Occipital lobe (tissue), 2 donors: Measurements from ENCODE around the gene C1orf232. TPM values are rescaled to one million over a fixed set of nuclear protein-coding genes. Genes with fewer than 3 reads are reported as not detected.

Experiments used
- DNase-seq: peaks from one replicate; lab custom pipeline; 2025; lab: John Stamatoyannopoulos, UW
- total RNA-seq: library from RNA; depleted of rRNA; stranded (reverse); fragments of >200 nt; gene quantifications from one replicate; pipeline ENCODE4 v1.2.3, GENCODE V29; 2014

Gene C1orf232
- not detected for total RNA-seq

DNA sequence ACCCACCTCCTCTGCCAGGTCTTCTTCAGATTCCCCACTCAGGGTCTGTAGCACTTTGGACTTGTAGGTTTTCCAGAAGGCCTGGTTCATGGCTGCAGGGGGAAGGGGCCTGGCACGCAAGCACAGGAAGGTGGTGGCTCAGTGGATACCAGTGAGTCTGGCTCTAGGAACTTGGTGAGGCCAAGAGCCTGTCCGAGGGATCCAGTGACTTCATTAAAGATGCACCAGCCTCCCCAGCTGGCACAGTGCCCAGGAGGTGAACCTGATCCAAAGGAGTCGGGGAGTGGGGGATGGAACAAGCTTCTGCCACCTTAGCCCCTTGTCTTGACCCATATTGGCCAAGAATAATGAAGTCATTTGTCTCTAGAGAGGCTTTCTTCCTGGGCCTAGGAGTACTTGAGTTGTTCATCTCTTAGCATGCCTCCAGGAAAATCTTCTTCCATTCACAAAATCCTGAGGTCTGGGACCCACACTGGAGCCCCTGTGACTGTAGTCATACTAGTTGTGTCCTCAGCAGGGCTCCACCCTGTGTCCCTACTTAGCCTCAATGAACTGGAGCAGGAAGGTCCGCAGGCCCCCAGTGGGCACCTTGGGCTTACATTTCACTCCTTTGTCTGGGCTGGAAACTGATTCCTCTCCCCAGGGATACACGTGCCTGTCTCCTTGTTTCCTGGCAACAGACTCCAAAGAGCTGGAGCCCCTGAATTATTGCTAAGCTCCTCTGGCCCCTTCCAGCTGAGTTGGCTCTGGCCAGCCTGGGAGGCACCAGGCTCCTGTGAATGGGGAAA, at the start of gene C1orf232:
Gene C1orf232, minus strand, starts transcription at position 554 of the 788 bp plus-strand sequence. Its CDS starts 464 bp downstream, at position 90.
- DNase-seq: no peak

DNA sequence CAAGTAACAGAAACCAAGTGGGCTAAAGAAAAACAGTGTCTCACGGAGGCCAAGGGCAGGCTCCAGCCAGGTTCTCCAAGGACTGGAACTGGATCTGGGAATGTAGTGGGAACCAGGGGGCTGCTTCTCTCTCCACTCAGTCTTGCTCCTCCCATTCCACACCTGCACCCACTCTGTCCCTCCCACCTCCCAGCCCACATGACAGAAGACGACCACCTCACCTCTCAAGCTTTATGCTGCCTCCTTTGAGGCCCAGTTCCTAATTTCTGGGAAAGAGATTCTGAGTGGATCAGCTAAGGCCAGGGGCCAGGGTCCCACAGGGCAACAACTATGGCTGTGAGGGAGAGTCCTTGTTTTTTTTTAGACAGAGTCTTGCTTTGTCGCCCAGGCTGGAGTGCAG, 46.5 kb upstream of the C1orf232 start:
- DNase-seq: no peak

DNA sequence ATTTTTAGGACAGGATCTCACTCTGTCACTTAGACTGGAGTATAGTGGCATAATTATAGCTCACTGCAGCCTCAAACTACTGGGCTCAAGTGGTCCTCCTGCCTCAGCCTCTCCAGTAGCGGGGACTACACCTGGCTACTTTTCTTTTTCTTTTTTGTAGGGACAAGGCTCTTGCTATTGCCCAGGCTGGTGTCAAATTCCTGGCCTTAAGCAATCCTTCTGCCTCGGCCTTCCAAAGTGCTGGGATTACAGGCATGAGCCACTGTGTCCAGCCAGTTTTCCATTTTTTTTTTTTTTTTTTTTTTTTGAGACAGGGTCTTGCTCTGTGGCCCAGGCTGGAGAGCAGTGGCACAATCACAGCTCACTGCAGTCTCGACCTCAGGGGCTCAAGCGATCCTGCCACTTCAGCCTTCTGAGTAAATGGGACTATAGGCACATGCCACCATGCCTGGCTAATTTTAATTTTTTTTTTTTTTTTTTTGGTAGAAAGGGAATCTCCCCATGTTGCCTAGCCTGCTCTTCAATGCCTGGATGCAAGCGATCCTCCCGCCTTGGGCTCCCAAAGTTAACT, 44.7 kb upstream of the C1orf232 start:
- no peak for DNase-seq

DNA sequence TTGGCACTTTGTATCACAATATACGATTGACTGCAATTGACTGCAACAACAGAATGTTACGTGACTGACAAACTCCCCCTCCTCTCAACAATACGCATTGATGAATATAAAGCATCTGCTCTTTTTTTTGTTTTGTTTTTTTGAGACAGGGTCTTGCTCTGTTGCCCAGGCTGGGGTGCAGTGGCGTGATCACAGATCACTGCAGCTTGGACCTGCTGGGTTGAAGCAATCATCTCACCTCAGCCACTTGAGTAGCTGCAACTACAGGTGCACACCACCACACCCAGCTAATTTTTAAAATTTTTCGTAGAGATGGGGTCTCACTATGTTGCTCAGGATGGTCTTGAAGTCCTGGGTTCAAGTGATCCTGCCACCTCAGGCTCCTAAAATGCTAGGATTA, 44.0 kb upstream of the C1orf232 start:
- no peak for DNase-seq

DNA sequence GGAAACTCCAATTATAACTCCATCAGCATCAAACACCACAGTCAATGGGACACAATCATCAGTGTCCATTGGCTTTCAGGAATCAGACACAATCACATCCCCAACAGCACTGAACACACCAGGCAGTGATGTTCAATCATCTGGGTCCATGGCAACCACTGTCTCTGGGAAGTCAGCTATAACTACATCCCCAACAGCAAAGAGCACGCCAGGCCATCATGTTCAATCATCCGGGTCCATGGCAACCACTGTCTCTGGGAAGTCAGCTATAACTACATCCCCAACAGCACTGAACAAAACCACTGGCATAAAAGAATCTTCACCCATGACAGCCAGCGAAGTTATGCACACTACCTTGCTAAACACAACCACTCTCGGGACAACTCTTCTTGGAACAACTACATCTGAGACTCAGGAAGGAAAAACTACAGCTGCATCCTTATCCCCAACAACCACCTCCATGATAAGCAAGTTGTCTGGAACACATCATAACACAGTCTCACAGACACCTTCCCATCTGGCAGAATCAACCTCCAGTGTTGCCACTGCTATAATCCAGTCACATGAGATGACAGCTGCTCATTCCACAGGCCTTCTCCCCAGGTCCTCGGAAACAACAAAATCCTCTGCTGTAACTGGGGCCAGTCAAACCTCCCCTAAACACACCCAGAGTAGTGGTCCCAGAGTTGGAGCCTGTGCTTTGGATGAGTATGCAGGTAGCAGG, 41.5 kb upstream of the C1orf232 start:
- DNase-seq: no peak

DNA sequence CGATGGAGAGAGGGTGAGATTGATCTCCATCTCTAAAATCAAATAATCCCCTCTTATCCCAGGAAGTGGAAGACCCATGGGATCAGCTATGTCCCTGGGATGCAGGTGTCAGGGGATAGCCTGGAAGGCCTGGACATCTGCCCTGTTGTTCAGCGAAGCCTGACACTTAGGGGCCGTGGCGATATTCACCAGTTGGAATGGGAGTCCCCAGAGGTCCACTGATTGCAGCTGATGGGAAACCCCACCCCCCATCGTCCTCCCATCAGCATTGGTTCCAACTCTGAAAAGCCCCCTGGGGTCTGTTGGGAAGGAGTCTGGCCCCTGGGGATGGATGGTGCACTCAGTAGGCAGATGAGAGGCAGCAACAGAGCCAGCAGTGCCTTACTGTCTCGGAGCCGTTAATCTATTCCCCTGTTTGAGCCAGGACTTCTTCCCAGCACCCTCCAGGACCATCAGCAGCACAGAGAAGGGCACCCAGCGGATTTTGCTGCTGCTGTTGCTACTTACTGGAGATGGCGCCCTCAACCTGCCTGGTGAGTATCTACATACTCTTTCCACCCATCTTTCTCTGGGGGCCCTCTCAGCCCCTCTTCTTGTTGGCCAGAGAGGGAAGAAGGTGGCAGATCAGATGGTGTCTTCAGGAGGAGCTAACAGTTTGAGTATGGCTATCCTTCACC, 35.0 kb upstream of the C1orf232 start:
- DNase-seq: no peak

DNA sequence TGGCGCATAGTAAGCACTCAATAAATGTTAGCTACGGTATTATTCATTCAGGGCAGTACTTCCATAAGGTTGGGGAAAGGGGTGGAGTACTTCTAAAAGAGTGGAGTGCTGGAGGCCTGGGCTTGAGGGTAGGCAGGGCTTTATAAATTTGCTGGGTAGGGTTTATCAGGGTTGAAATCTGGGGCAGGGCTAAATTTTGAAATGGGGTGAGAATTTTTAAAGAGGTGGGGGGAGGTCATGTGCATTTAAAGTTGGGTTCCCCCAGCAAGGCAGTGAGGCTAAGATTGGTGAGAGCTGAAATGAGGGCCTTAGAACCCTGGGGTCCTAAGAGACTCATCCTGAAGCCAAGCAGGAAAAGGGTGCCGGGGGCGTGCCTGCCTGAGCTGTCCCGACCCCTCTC, 31.6 kb upstream of the C1orf232 start:
- no peak for DNase-seq

DNA sequence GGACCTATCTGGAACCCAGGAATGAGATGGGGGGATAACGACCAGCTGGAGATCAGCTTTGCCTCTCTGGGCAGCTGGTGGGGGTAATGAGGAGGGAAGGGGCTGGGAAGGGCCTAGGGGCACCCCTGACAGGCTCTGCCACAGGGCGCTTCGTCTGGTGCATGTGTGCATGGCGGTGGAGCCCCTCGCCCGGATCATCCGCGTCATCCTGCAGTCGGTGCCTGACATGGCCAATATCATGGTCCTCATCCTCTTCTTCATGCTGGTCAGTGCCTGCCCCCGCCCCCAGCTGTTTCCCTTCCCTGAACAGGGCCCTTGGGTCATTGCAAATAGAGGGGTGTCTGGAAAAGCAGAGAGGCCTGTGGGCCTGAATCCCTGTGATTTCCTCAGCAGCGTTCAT, 29.1 kb upstream of the C1orf232 start:
- no peak for DNase-seq

DNA sequence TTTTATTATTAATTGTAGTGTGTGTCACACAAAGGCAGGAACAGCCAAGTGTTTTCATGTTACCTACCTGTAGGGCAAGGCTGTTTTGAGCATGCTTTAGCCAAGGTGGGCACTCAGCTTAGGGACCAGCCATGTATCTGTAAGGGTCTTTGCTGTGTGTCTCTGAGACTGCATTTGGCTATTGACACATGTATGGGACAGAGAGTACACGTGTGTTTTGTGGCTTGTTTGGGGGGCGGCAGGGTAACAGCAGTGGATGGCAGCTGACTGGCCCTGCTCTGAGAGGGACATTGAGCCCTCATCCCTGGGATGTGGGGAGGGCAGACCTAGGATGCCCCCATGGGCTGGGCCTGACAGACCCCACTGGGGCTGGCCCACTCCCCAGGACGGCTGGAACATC, 28.5 kb upstream of the C1orf232 start:
- no peak for DNase-seq

DNA sequence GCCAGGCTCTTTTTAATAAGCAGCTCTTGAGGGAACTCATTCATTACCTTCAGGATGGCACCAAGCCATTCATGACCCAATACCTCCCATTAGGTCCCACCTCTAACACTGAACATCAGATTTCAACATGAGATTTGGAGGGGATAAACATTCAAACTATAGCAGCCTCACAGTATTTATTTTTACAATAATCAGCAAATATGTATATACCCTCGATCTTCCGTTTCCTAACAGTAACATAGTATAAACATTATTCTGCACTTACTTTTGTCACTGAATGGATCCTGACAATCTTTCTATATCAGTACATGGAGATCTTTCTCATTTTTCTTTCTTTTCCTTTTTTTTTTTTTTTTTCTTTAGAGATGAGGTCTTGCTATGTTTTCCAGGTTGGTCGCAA, 27.0 kb upstream of the C1orf232 start:
- no peak for DNase-seq

DNA sequence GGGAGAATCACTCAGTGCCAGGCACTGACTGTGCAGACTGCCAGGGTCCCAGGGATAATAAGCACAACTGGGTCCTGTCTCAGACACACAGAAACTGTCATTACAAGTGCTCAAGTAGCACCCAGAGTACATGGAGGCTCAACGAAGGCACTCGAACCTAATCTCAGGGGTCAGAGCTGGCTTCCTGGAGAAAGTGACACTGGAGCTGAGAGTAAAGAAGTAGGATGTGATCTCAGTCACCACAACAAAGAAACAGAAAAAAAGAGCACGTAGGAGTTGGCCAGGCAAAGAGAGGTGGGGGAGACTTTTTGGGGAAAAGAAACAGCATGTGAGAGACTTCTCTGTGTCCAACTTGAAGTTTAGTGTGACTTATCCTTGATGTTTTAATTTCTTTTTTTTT, 23.0 kb upstream of the C1orf232 start:
- DNase-seq: no peak

DNA sequence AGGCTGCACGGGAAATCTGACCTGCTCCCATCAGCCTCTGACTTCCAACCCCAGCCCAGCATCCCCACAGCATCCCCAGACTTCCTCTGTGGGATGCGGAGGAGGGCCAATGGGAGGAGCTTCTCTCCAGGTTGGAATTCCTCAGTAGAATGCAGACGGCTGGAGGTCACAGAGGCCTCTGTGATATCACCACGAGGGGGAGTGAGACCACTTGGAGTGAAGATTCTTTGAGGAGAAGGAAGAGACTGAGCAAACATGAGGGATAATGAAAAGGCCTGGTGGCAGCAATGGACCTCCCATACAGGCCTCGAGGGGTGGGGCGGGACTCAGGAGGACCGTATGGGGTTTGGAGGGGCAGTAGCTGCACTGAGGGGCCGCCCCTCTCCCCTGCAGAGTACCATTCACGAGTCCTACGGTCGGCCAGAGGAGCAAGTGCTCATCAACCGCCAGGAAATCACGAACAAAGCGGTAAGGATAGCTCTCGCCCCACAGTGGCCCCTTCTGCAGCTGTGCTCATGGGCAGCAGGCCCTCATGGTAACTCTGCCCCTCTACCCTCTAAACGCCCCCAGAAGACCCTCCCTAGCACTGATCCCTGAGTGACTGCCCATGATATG, 21.7 kb upstream of the C1orf232 start, which contains the start of gene CATSPER4:
Gene CATSPER4, plus strand, starts transcription at position 230 of the 615 bp plus-strand sequence. Its CDS starts 26 bp downstream, at position 256.
- DNase-seq: no peak

DNA sequence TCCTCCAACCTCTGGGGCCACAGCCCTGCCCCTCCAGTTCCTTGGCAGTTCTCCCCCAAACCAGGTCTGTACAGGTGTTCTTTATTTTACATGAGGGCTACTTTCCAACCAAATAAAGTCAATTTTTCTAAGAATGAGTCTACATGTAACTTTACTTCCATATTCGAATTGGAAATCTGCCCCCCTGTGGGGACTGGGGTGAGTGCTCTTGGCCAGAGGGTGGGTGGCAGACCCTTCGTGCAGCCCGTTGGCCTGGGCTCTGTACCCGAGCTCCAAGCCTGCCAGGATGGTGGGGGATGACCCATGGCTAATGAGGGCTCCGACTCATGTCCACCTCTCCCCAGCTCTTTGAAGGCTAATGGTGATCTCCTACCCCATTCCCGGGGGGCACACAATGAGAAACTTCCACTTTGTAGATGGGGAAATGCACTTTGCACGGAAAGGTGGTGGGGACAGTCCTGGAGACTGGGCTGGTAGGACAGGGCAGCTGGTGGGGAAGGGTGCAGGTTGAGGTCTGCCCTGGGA, 21.1 kb upstream of the C1orf232 start:
- no peak for DNase-seq

DNA sequence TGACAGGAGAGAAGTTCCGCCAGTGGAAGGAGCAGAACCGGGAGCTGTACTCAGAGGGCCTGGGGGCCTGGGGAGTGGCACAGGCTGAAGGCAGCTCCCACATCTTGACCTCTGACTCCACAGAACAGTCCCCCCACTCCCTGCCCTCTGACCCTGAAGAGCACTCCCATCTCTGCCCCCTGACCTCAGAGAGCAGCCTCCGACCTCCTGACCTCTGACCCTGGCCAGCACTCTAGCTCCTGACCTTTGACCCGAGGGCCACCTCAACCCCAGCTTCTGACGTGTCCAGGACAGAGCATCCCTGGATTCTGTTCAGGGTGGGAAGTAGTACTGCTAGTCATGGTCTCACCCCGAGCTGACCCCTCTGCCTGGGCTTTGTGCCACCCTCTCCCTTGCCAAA, 20.6 kb upstream of the C1orf232 start:
- DNase-seq: no peak

DNA sequence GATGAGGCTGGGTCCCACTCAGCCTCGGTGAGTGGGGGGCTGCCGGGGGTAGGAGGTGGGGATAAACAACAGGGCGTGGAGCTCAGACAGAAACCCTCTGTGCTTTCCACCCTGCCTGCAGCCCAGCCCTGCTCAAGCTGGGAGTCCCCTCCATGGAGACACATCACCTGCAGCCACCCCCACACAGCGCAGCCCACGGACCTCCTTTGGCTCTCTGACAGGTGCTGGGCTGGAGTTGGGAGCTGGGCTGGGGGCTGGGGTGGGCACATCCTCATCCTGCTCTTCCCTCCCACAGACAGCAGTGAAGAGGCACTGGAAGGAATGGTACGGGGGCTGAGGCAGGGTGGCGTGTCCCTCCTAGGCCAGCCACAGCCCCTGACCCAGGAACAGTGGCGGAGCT, 19.7 kb upstream of the C1orf232 start:
- DNase-seq: no peak

DNA sequence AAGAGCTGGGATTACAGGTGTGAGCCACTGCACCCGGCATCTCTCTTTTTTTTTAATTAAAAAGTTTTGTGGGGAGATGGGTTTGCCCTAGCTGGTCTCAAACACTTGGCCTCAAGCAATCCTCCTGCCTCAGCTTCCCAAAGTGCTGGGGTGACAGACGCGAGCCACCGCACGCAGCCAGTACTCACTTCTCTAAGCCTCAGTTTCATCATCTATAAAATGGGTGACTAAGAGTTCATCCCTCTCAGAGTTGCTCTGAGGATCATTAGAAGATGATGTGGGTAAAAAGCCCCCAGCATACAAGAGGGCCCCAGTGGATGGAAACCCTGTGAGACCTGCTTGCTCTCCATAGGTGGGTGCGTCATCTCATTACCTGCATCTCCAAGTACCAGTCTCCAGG, 19.1 kb upstream of the C1orf232 start:
- DNase-seq: no peak

DNA sequence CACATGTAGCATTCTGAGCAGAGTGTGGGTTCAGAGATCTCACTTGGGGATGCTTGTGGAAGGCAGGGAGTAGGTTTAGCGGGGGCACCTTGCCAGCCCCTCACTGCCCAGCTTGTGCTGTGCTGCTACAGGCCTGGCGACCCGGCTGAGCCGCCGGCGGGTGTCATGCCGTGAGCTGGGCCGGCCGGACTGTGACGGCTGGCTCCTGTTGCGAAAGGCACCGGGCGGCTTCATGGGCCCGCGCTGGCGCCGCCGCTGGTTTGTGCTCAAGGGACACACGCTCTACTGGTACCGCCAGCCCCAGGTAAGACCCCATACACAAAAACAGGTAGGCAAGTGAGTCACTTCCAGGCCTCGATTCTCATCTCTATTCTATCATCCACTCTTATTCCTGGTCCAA, 16.1 kb upstream of the C1orf232 start:
- no peak for DNase-seq

DNA sequence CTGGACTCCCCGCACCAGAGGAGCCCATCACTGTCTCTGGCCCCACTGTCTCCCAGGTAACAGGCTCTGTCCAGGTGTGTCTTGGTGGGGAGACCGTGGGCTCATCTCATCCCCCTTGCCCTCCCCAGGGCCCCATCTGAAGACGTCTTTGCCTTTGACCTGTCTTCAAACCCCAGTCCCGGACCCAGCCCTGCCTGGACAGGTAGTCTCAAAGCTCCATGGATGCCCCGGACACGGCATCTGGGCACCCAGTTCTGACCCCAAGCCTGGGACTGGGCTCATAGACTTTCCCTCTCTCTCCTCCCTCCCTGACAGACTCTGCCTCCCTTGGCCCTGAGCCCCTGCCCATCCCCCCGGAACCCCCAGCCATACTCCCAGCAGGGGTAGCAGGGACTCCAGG, 15.3 kb upstream of the C1orf232 start:
- DNase-seq: no peak

DNA sequence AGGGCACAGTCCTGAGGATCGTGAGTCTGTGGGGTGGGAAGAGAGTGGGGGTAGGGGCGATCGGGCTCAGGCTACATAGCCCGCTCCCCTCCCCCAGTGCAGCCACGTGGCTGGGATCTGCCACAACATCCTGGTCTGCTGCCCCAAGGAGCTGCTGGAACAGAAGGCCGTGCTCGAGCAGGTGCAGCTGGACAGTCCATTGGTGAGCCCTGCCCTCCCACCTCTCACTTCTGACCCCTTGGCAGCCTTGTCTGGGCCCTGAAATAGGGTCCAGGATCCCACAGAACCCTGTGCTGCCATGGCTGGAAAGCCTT, 13.6 kb upstream of the C1orf232 start:
- no peak for DNase-seq

DNA sequence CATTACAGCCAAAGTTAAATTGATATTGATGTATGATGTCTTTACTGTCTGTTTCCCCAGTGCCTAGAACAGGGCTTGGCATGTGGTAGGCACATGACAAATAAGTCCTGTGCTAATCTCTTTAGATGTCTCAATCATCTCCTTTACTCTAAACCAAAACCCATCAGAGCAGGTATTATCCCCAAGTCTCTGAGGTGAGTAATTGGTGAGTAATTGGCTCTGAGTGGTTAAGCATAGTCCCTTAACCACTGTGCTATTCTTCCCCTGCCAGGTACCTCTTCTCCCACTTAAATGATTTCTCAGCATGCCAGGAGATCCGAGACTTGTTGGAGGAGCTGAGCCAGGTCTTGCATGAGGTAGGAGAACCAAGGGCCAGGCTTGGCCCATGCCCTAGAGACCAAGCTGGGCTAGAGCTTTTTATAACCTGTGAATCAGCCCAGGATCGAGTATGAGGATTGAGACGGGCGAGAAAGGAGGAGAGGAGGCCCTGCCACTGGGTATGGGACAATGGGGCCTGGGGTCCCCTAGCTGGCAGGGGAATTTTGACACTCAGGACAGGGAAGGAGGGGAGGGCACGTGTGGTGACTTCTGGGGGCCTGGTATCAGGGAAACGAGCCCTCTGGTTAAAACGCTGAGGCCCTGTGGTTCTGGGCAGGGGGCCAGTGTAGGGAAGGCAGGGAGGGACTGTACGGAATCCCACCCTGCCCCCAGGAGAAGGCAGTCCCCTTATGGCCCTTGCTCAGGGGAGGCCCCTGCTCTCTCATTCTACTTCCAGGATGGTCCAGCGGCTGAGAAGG, 13.0 kb upstream of the C1orf232 start:
- DNase-seq: no peak
